Astrocyte of the spinal cord (primary cell): Measurements from ENCODE around the gene CASKIN1.

Source experiments
- DNase-seq: peaks from one replicate; pipeline ENCODE4 v3.0.0; 2011; ENCODE audit warnings: low read depth, low spot score
- H3K4me3 ChIP-seq: 2 replicates; pipeline ENCODE4 v1.5.1; 2011; ENCODE audit warnings: low read depth, mild to moderate bottlenecking, low read length, moderate library complexity
- in situ Hi-C: cut with HindIII; loops from 2 replicates; pipeline ENCODE4 v1.10.0; 2017; ENCODE audit warnings: low sequenced_read_pairs
- TF ChIP-seq, protein P1 (sequence below): IDR thresholded peaks from 2 replicates; pipeline ENCODE4 v1.5.1; 2012; ENCODE audit warnings: low read depth, mild to moderate bottlenecking, low read length, inconsistent platforms

Gene CASKIN1

DNA sequence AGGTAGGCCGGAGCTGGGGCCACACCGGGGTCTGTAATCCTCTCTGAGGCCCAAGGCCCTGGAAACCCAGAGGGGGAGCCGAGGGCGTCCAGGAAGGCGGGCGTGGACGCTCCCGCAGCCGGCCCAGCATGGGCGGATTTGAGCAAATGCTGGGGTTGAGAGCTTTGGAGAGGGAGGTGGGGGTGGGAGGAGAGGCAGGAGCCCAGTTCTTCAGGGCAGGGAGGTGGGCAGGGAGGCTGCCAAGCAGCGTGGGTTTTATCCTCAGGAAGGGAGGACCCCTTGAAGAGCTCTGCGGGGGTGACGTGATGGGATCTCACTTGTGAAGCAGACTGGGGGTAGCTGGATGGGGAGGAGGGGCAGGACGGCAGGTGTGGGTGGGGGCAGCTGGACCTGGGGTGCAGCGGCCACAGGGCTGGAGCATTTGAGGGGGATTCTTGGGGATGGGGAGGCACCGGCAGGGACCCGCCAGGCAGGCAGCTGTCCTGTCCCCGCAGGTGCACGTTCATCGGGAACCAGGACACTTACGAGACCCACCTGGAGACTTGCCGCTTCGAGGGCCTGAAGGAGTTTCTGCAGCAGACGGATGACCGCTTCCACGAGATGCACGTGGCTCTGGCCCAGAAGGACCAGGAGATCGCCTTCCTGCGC, 23.6 kb downstream of the CASKIN1 start:
- DNase-seq = no peak
- no peak overlapping the region for H3K4me3 ChIP-seq
- TF ChIP-seq, protein P1, sequence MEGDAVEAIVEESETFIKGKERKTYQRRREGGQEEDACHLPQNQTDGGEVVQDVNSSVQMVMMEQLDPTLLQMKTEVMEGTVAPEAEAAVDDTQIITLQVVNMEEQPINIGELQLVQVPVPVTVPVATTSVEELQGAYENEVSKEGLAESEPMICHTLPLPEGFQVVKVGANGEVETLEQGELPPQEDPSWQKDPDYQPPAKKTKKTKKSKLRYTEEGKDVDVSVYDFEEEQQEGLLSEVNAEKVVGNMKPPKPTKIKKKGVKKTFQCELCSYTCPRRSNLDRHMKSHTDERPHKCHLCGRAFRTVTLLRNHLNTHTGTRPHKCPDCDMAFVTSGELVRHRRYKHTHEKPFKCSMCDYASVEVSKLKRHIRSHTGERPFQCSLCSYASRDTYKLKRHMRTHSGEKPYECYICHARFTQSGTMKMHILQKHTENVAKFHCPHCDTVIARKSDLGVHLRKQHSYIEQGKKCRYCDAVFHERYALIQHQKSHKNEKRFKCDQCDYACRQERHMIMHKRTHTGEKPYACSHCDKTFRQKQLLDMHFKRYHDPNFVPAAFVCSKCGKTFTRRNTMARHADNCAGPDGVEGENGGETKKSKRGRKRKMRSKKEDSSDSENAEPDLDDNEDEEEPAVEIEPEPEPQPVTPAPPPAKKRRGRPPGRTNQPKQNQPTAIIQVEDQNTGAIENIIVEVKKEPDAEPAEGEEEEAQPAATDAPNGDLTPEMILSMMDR = no peak
- in situ Hi-C loops = no loop called here

DNA sequence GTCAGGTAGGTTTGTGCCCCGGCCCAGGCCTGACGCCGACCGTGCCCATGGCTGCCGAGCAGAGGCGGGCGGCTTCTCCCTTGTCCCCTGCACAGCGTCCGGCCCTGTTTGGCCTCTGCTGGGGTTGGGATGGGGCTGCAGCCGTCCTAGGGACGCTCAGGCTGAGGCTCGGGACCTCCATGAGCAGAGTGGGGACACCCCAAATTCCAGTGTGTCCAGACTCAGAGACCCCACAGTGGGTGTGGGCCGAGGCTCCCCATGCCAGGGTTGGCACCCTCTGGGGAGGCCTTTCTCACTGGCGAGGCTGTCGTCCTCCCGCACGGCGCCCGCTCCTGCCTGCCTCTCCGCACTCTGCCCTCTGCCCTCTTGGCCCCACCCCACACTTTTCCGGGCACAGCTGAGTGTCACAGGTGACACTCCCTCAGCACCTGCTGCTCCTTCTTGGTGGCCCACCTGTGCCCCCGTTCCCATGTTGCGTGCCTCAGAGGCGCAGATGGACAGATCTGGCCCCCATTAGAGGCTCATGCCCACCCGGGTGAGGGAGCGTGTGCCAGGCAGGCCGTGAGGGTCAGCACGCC, 24.7 kb downstream of the CASKIN1 start:
- TF ChIP-seq, protein P1 = no peak
- no peak overlapping the region for H3K4me3 ChIP-seq
- in situ Hi-C loops = no loop called here
- DNase-seq = no peak

- in situ Hi-C loops = no loop called here
- H3K4me3 ChIP-seq = no peak overlapping the region
- TF ChIP-seq, protein P1 = no peak
- DNase-seq = no peak
Observed at GRCh38 chr16:2170587-2171435, 25.6 kb downstream of the CASKIN1 start.

GRCh38 chr16:2170080-2170479, 26.3 kb downstream of the CASKIN1 start:
- no peak overlapping the region for H3K4me3 ChIP-seq
- in situ Hi-C loops = no loop called here
- TF ChIP-seq, protein P1 = no peak
- no peak for DNase-seq

DNA sequence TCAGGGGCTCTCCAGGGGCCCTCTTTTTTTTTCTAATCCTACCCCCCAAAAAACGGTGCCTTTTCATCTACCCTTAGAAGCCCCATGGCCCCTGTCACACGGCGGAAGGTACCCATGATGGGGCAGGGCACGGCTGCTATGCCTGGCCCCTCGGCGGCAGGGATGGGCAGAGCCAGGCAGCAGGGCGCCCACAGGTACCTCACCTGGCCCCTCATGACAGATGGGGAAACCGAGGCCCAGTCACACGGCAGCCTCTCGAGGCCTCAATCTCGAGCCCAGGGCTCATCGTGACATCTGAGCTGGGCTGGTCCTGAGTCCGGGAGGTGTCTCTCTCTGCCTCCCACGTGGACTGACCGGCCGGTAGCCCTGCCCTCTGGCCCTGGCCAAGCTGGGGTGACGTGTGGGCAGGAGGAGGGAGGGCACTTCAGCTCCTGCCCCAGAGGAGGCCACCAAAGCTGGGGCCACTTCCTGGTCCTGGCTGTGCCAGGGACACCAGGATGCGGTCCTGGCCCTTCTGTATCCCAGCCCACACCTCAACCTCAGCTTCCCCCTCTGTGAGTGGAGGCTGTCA, 29.3 kb downstream of the CASKIN1 start:
- in situ Hi-C loops = no loop called here
- TF ChIP-seq, protein P1 = no peak
- no peak for DNase-seq
- no peak overlapping the region for H3K4me3 ChIP-seq

DNA sequence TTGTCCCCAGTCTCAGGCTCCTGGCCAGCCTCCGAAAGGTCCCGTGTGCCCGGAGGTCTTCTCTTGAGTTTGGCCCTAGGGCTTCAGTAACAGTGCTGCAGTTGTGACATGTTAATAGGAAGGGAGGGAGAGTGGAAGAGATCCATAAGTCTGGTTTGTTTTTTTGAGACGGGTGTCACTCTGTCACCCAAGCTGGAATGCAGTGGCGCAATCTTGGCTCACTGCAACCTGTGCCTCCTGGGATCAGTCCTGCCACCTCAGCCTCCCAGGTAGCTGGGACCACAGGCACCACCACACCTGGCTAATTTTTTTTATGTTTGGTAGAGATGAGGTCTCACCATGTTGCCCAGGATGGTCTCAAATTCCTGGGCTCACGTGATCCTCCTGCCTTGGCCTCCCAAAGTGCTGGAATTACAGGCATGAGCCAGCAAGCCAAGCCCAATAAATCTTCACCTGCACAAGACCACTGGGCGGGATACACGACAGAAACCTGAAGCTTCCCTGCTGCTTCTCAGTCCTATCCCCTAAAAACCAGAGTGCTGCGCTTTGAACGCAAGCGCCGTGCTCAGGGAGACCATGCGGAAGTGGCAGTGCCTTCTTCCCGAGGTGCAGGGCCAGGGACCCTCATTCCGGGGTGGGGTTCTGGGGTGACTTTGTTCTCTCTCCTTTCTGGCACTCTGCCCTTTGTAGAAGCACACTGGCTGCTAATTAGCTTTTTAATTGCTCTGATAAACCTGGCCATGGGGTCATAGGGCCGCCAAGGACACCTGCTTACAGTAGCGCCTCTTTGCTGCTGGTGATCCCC, 29.9 kb downstream of the CASKIN1 start:
- DNase-seq = no peak
- TF ChIP-seq, protein P1 = no peak
- in situ Hi-C loops = no loop called here
- no peak overlapping the region for H3K4me3 ChIP-seq
